ENCODE results near the gene ARV1. TPM values are rescaled to one million over a fixed set of nuclear protein-coding genes. Genes with fewer than 3 reads are reported as not detected.

Gene ARV1
- total and polyA plus RNA-seq, 2 donors (not counting 1 experiment from before 2014, with no cell fraction given), result 16.8 to 38.7 TPM

DNA sequence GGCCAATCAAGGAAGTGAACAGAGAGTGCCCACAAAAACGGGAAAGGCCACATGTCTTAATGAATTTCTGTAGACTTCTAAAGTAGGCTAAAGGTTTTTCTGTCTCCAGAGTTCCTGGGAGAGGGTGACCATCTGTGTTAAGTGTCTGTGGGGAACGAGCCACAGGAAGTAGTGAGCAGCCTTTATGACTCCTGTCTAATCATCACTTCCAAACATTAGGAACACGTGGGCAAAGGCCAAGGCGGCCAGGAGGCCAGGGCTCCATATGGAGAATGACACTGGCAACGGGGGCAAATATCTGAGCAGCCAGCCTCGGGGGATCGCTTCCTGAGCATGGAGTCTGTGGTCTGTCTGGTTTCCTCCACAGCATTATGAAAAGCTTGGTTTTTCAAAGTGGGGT is 54.1 kb downstream of the ARV1 start:
- H4K20me1 ChIP-seq (ENCODE audit: control insufficient read depth, extremely low read depth, insufficient read depth, low read length), result no peaks in the 10 kb centered on the region
- no peaks in the 10 kb centered on the region for H3K79me2 ChIP-seq (ENCODE audit: control insufficient read depth, insufficient read depth, low read length)
- H3K4me1 ChIP-seq (ENCODE audit: control insufficient read depth, extremely low read depth, insufficient read depth, low read length), result no peaks in the 10 kb centered on the region
- no peak overlapping the region for H3K4me2 ChIP-seq (ENCODE audit: extremely low read depth, insufficient read depth, low read length)
- DNase-seq (ENCODE audit: low read depth in 2 of 2), result no peak
- no peak overlapping the region for H2AFZ ChIP-seq (ENCODE audit: low read length)
- TF ChIP-seq EZH2 (IDR thresholded peaks at IDR 0.05; ENCODE audit: low read length, missing control alignments), result no peak
- TF ChIP-seq, protein P1, sequence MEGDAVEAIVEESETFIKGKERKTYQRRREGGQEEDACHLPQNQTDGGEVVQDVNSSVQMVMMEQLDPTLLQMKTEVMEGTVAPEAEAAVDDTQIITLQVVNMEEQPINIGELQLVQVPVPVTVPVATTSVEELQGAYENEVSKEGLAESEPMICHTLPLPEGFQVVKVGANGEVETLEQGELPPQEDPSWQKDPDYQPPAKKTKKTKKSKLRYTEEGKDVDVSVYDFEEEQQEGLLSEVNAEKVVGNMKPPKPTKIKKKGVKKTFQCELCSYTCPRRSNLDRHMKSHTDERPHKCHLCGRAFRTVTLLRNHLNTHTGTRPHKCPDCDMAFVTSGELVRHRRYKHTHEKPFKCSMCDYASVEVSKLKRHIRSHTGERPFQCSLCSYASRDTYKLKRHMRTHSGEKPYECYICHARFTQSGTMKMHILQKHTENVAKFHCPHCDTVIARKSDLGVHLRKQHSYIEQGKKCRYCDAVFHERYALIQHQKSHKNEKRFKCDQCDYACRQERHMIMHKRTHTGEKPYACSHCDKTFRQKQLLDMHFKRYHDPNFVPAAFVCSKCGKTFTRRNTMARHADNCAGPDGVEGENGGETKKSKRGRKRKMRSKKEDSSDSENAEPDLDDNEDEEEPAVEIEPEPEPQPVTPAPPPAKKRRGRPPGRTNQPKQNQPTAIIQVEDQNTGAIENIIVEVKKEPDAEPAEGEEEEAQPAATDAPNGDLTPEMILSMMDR (conservative IDR thresholded peaks at IDR 0.05 in 1 of 2, IDR thresholded peaks at IDR 0.05 in 1 of 2; ENCODE audit: low read depth in 1 of 2, low read length in 2 of 2), result no peak
- no peaks in the 10 kb centered on the region for H3K9me3 ChIP-seq (ENCODE audit: control insufficient read depth, insufficient read depth, low read depth, low read length)
- H3K27me3 ChIP-seq (ENCODE audit: control insufficient read depth, insufficient read depth, low read length), result no peaks in the 10 kb centered on the region
- H3K36me3 ChIP-seq (ENCODE audit: control insufficient read depth, insufficient read depth, low read length), result no peaks in the 10 kb centered on the region
- H3K9ac ChIP-seq (ENCODE audit: insufficient read depth, low read length), result no peak overlapping the region
- H3K27ac ChIP-seq (ENCODE audit: insufficient read depth, low read length), result no peak overlapping the region
- H3K4me3 ChIP-seq (replicated peaks in 1 of 4; ENCODE audit: control extremely low read depth in 1 of 4, insufficient read depth in 1 of 4, low read depth in 3 of 4, low read length in 4 of 4), result no peak overlapping the region

GRCh38 chr1:231035799-231036198 is 56.9 kb downstream of the ARV1 start:
- no peaks in the 10 kb centered on the region for H3K79me2 ChIP-seq (ENCODE audit: control insufficient read depth, insufficient read depth, low read length)
- H3K9me3 ChIP-seq (ENCODE audit: control insufficient read depth, insufficient read depth, low read depth, low read length), result no peaks in the 10 kb centered on the region
- no peaks in the 10 kb centered on the region for H3K27me3 ChIP-seq (ENCODE audit: control insufficient read depth, insufficient read depth, low read length)
- DNase-seq (ENCODE audit: low read depth in 2 of 2), result no peak
- H3K4me3 ChIP-seq (replicated peaks in 1 of 4; ENCODE audit: control extremely low read depth in 1 of 4, insufficient read depth in 1 of 4, low read depth in 3 of 4, low read length in 4 of 4), result no peak overlapping the region
- no peak overlapping the region for H3K9ac ChIP-seq (ENCODE audit: insufficient read depth, low read length)
- H2AFZ ChIP-seq (ENCODE audit: low read length), result no peak overlapping the region
- H3K27ac ChIP-seq (ENCODE audit: insufficient read depth, low read length), result no peak overlapping the region
- no peaks in the 10 kb centered on the region for H3K4me1 ChIP-seq (ENCODE audit: control insufficient read depth, extremely low read depth, insufficient read depth, low read length)
- H3K4me2 ChIP-seq (ENCODE audit: extremely low read depth, insufficient read depth, low read length), result no peak overlapping the region
- TF ChIP-seq, protein P1 (conservative IDR thresholded peaks at IDR 0.05 in 1 of 2, IDR thresholded peaks at IDR 0.05 in 1 of 2; ENCODE audit: low read depth in 1 of 2, low read length in 2 of 2), result no peak
- TF ChIP-seq EZH2 (IDR thresholded peaks at IDR 0.05; ENCODE audit: low read length, missing control alignments), result no peak
- H3K36me3 ChIP-seq (ENCODE audit: control insufficient read depth, insufficient read depth, low read length), result no peaks in the 10 kb centered on the region
- no peaks in the 10 kb centered on the region for H4K20me1 ChIP-seq (ENCODE audit: control insufficient read depth, extremely low read depth, insufficient read depth, low read length)

DNA sequence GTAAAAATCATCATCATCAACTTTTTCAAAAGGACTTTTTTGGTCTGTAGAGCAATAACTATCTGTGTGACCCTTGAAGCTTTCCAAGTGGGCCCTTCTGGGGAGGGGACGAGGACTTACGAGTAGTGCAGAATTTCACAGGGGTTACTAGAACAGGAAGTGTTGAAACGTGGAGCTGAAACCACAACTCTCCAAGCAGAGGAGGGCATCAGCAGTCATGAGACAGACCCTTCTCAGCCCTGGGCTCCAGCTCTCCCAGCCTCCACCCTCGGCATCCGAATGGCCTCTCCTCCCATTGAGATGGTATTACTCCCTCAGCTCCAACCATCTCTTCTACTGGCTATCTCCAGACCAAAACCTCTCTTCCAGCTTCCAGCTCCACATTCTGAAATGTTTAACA is 57.5 kb downstream of the ARV1 start:
- Histone ChIP-seq H2AFZ (ENCODE audit: low read length) (no peak overlapping the region), H3K27me3 (ENCODE audit: control insufficient read depth, insufficient read depth, low read length) (peaks cover 3% of the 10 kb centered on the region), H3K79me2 (ENCODE audit: control insufficient read depth, insufficient read depth, low read length) (no peaks in the 10 kb centered on the region), H3K9me3 (ENCODE audit: control insufficient read depth, insufficient read depth, low read depth, low read length) (no peaks in the 10 kb centered on the region), H3K36me3 (ENCODE audit: control insufficient read depth, insufficient read depth, low read length) (no peaks in the 10 kb centered on the region), H4K20me1 (ENCODE audit: control insufficient read depth, extremely low read depth, insufficient read depth, low read length) (no peaks in the 10 kb centered on the region), H3K4me3 (replicated peaks in 1 of 4; ENCODE audit: control extremely low read depth in 1 of 4, insufficient read depth in 1 of 4, low read depth in 3 of 4, low read length in 4 of 4) (no peak overlapping the region), H3K9ac (ENCODE audit: insufficient read depth, low read length) (no peak overlapping the region), H3K27ac (ENCODE audit: insufficient read depth, low read length) (no peak overlapping the region), H3K4me2 (ENCODE audit: extremely low read depth, insufficient read depth, low read length) (no peak overlapping the region), H3K4me1 (ENCODE audit: control insufficient read depth, extremely low read depth, insufficient read depth, low read length) (no peaks in the 10 kb centered on the region)
- TF ChIP-seq EZH2 (IDR thresholded peaks at IDR 0.05; ENCODE audit: low read length, missing control alignments), result no peak
- TF ChIP-seq, protein P1 (conservative IDR thresholded peaks at IDR 0.05 in 1 of 2, IDR thresholded peaks at IDR 0.05 in 1 of 2; ENCODE audit: low read depth in 1 of 2, low read length in 2 of 2), result no peak
- DNase-seq (ENCODE audit: low read depth in 2 of 2), result peak in 1 of 2 donors; percentile 21
